ENCODE measurements around the gene ADM.

GRCh38 chr11:10317776-10318526 is 13.1 kb downstream of the ADM start:
- no peak for TF ChIP-seq CTCF (IDR thresholded peaks at IDR 0.05)
- TF ChIP-seq POLR2AphosphoS5 (IDR thresholded peaks at IDR 0.05; ENCODE audit: low read depth, low read length) = no peak
- no peak for TF ChIP-seq TCF7L2 (IDR thresholded peaks at IDR 0.05; ENCODE audit: low read depth, low read length)

All from Panc1 (cell line).